Bone marrow (tissue), 2 donors: Measurements from ENCODE around the gene NPHP1.
A peak's percentile ranks its signal among the peaks of the same experiment; 100 is the strongest.
"Not testable (repeated sequence)": the region's sequence is repeated elsewhere in the genome, so short reads cannot be mapped to it uniquely, and the experiment has no call there.

Source experiments
- DNase-seq, 2 donors: peaks; one replicate each; lab custom pipeline; 2025; lab: John Stamatoyannopoulos, UW

Gene NPHP1

GRCh38 chr2:110204408-110205385, at the start of gene NPHP1:
Gene NPHP1, minus strand, starts transcription at chr2:110205013. Its CDS starts 45 bp downstream, at chr2:110204968.
- DNase-seq: peak; percentile 7 to 72

DNA sequence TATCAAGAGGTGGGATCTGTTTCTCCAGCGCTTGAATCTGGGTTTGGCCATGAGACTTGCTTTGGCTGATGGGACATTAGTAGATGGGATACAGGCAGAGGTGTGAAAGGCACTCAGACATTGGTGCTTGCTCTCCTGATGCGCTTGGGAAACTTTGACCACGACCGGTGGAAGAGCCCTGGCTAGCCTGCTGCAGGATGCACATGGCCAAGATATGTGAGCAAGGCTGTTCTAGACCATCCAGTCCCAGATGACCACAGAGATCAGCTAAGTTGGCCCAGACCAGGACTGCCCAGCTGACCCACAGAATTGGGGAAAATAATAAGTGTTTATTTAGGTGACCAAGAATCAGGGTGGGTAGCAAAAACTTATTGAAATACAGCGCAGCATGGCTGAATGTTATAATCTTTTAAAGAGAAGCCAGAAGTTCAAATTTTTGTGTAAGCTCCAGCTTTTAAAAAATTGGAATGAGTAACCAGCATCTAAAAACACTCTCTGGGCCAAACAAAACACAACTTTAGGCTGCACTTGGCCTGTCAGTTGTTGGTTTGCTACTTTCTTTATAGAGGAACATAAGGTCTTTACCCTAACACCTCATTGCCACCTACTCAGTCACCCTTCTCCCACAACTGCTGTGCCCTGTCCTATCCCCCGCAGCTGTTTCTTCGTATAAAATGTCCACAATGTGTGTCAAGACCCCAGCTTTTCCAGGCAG, 43.4 kb upstream of the NPHP1 start:
- not testable (repeated sequence) for DNase-seq

DNA sequence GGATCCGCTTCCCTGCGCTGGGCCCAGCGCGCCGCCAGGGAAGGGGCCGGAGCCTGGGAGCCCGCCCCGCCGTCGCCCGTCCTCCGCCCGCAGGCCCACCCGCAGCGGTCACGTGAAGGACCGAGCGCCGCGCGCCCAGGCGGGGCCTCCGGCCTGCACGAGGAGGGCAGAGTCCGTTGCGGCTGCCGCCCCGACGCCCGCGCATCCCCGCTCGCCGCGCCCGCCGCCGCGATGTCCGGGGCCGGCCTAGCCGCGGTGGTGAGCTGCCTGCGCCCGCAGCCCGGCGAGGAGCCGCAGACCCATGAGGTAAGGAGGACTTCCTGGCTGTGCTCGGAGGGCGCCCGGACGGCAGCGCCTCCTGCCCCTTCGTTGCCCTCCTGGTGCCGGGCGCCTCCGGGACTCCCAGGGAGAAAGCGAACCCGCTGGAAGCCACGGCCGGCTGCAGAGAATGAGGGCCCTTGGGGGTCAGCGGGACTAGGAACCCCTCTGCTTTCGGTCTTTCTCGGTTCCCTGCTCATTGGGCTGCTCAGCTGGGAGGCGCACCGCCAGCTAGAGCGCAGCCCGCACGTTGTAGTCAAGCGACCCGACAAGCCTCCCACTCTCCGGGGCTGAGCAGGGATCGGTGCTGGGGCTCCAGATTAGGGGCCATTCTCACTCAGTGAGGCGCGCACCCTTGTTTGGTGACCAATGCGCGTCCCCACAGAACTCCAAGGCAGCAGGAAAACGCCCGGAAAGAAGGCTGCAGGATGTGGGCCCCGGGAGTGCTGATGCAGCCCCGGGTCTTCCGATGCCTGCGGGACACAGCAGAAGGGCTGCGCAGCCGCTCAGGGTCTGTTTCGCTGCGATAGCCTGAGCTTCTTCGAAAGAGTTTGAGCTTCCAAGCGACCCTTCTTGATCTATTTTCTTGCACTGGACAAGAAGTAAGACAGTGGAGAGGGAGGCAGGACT, 40.9 kb upstream of the NPHP1 start:
- DNase-seq: not testable (repeated sequence)

DNA sequence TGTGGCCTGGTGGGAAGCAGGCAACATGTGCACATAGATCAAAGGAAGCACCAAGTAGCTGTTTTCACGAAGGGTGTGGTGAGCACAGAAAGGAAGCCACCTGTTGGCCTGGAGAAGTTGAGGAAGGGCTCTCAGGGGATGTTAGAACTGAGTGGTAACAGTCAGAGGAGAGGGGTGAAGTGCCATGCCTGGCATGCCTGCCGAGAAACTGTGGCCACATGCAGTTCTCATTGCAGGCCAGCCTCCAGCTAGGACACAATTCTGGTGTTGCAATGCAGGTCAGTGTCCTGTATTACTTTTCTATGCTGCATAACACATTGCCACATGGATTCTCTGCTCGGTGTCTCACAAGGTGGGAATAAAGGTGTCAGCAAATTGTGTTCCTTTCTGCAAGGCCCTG, 38.5 kb upstream of the NPHP1 start:
- not testable (repeated sequence) for DNase-seq

DNA sequence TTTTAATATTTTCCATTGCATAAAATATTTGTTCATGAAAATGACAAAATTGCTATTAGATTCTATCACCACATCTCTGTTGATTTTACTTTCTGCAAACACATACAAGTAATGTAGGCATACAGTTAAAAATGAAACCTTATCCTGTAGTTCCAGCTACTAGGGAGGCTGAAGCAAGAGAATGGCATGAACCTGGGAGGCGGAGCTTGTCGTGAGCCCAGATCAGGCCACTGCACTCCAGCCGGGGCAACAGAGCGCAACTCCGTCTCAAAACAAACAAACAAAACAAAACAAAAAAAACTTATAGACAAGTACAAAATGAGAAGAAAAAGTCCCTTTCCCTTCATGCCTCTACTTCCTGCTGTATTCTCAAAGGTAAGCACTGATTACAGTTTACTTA, 29.7 kb upstream of the NPHP1 start:
- not testable (repeated sequence) for DNase-seq

DNA sequence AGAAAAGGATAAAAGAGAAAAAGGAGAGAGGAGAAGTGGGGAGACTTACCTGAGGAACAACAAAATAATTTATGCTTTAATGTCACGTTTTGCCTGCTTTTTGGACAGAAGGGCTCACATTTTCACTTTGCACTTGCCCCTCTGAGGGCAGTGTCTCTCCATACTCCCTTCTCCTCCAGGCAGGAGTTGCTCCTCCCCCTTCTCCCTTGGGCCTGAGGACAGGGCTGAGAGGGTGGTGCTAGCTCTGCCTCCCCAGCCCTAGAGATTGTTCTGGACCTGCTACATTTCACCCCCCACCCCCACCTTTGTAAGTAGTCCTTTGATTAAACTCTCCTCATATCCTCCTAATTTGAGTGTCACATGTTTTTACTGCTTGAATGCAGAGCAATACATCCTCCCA, 25.1 kb upstream of the NPHP1 start:
- not testable (repeated sequence) for DNase-seq

DNA sequence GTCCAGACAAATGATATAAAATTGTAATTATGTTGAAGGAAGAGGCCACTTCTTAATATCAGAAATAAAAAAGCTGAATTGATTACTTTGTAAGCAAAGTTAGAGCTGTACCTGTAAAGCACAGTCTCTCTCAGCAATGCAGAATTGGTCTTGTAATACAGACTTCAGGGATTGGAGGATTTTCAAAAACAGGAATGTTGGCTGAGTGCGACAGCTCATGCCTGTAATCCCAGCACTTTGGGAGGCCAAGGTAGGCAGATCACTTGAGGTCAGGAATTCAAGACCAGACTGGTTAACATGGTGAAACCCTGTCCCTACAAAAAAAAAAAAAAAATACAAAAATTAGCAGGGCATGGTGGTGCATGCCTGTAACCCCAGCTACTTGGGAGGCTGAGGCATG, 17.8 kb upstream of the NPHP1 start:
- not testable (repeated sequence) for DNase-seq

DNA sequence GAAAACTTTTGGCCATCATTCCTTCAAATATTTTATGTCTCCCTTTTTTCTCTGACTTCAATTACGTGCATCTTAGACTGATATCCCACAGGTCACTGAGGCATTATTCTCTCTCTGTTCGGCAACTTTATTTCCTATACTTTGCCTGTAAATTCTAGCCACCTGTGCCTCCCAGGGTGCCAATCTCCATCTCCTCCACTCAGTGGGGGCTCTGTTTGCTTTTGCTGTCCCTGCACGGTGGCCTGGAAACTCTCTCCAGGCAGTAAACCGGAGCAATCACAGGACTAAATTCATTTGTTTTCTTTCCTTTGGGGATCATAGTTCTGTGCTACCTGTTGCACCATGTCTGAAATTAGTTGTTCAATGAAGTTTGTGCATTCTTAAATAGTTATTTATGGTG, 17.1 kb upstream of the NPHP1 start:
- no peak for DNase-seq

DNA sequence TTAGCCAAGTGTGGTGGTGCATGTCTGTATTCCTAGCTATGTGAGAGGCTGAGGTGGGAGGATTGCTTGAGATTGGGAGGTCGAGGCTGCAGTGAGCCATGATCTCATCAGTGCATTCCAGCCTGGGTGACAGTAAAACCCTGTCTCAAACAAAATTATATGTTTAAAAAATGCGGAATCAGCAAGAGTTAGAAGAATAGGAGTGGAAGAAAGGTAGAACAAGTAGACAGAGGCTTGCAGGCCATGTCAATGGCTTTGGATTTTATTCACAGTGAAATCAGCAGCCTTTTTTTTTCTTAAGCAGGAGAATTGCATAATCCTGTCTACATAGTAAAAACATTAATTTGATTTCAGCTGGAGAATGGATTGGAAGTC, 15.4 kb upstream of the NPHP1 start:
- no peak for DNase-seq

DNA sequence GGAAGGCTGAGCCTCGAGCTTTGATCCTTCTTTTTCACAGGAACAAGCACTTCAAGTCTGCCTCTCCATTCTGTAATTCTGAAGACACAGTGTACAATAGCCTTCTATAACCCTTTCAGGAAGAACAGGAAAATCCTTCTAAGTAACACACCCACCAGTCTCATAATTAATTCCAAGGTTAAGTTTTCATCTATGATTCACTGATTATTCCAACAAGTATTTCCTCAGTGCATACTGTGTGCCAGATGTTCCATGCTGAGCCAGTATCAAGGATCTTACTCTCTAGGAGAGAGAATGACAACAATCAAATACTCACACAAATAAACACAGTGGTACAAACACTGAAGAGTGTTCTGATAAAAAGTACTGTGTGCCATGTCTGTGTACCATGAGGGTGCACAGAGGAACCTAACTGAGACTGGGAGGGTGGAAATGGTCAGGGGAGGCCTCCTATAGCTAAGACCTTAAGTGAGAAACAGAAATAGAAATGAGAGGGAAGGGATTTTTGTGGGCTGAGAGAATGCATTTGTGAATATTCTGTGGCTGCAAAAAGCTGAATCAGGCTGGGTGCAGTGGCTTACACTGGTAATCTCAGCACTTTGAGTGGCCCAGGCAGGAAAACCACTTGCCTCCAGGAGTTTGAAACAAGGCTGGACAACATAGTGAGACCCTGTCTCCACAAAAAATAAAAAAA, 14.8 kb upstream of the NPHP1 start:
- no peak for DNase-seq

DNA sequence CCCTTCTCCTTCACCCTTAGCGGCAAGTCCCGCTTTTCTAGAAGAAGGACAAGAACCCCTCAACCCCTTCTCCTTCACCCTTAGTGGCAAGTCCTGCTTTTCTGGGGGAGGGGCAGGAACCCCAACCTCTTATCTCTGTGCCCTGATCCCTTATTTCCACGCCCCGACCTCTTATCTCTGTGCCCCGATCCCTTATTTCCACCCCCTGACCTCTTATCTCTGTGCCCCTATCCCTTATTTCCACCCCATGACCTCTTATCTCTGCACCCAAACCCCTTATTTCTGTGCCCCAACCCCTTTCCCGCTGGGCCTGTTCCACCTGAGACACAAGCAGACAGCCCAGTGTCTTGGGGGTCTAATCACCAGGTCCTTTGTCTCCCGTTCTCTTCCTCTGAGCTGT, 14.1 kb upstream of the NPHP1 start:
- not testable (repeated sequence) for DNase-seq

- DNase-seq: no peak
These were observed 12.0 kb upstream of the NPHP1 start for GRCh38 chr2:110216803-110217202.

DNA sequence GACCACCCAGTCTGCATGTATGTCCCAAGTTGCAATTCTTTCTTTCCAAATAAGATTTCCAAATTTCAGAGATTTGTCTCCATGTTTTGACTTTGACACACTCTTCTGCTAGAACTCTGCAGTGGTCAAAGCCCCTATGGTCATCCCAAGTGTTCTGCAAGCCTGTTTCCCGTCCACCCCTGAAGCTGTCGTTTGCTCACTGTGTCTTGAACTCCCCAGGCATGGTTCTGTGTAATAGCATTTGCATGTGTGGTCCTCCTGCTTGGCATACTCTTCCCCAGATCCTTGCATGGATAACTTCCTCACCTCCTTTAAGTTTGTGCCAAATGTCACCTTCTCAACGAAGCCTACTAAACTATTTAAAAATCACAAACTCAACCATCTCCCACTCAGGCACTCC, 11.4 kb upstream of the NPHP1 start:
- DNase-seq: no peak

- no peak for DNase-seq
These were observed 10.8 kb upstream of the NPHP1 start for GRCh38 chr2:110215566-110216158.

- DNase-seq: no peak
These were observed 10.3 kb upstream of the NPHP1 start for GRCh38 chr2:110215091-110215490.

- DNase-seq: not testable (repeated sequence)
These were observed 8.7 kb upstream of the NPHP1 start for GRCh38 chr2:110213522-110213921.

GRCh38 chr2:110211938-110212858, 7.4 kb upstream of the NPHP1 start, which contains the start of gene MTLN:
Gene MTLN, minus strand, starts transcription at chr2:110212547. Its CDS starts 22 bp downstream, at chr2:110212525.
- peak; percentile 20 to 41 for DNase-seq

- DNase-seq: no peak
These were observed 1.0 kb upstream of the NPHP1 start for GRCh38 chr2:110205660-110206455.

DNA sequence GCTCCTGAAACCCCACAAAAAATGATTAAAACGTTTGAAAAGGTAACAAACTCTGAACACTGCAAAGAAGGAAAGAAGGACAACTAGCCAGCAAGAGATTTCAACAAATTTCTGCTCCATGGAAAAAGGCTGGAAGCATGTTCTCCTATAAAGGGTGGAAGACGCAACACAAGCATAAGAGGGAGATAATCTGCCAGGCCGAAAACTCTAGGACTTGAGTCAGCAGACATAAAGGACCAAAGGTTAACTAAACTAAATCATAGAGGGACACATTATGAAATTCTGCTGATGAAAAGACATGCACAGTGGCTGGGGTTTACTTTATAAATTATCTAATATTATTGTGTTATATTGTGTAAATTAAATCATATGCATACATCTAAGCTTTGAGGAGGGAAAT, 6.8 kb downstream of the NPHP1 start:
- no peak for DNase-seq
